ENCODE results near the gene ERBB2. TPM values are rescaled to one million over a fixed set of nuclear protein-coding genes. Genes with fewer than 3 reads are reported as not detected.

Gene ERBB2
- polyA plus RNA-seq = 0.79 TPM

- Mint-ChIP-seq H3K4me3 (peak within 1 kb of the TSS in 2 of 4 donors; percentile 66 to 76), H3K9me3 (peaks cover 0 to 2% (median 0%) of the 10 kb centered on the region in 3 donors), H3K27ac (peak within 1 kb of the TSS in 1 of 3 donors; percentile 14), H3K4me1 (peaks cover 3 to 12% (median 5%) of the 10 kb centered on the region in 3 donors), H3K36me3 (peaks cover 1% of the 10 kb centered on the region), H3K27me3 (peaks cover 34% of the 10 kb centered on the region)
Observed at GRCh38 chr17:39699818-39700147, at the start of gene ERBB2. TSS of gene ERBB2 (plus strand) at chr17:39700064. CDS start at chr17:39700239, 175 bp downstream.

GRCh38 chr17:39650121-39650579 lies 49.7 kb upstream of the ERBB2 start:
- Mint-ChIP-seq H3K9me3 (no peaks in the 10 kb centered on the region), H3K4me1 (peaks cover 11 to 23% (median 19%) of the 10 kb centered on the region in 3 donors), H3K36me3 (no peaks in the 10 kb centered on the region), H3K4me3 (no peak overlapping the region), H3K27me3 (no peaks in the 10 kb centered on the region), H3K27ac (peak overlapping the region in 1 of 3 donors; percentile 67)

GRCh38 chr17:39651923-39652586 lies 47.8 kb upstream of the ERBB2 start:
- Mint-ChIP-seq H3K27ac (peak overlapping the region in 2 of 3 donors; percentile 13 to 29), H3K27me3 (no peaks in the 10 kb centered on the region), H3K9me3 (no peaks in the 10 kb centered on the region), H3K36me3 (no peaks in the 10 kb centered on the region), H3K4me3 (no peak overlapping the region), H3K4me1 (peaks cover 11 to 23% (median 15%) of the 10 kb centered on the region in 3 donors)

- Mint-ChIP-seq H3K36me3 (peaks cover under 1% of the 10 kb centered on the region), H3K4me3 (no peak overlapping the region), H3K9me3 (no peaks in the 10 kb centered on the region), H3K27ac (peak overlapping the region in 2 of 3 donors; percentile 13 to 29), H3K4me1 (peaks cover 11 to 21% (median 15%) of the 10 kb centered on the region in 3 donors), H3K27me3 (no peaks in the 10 kb centered on the region)
Observed at GRCh38 chr17:39652587-39653315, 47.1 kb upstream of the ERBB2 start.

GRCh38 chr17:39653316-39653661 lies 46.6 kb upstream of the ERBB2 start:
- Mint-ChIP-seq H3K27me3 (no peaks in the 10 kb centered on the region), H3K4me1 (peaks cover 11 to 21% (median 15%) of the 10 kb centered on the region in 3 donors), H3K9me3 (no peaks in the 10 kb centered on the region), H3K27ac (no peak overlapping the region), H3K36me3 (peaks cover 2% of the 10 kb centered on the region), H3K4me3 (no peak overlapping the region)

GRCh38 chr17:39653662-39654331 lies 46.1 kb upstream of the ERBB2 start:
- Mint-ChIP-seq H3K4me1 (peaks cover 11 to 19% (median 15%) of the 10 kb centered on the region in 3 donors), H3K27ac (no peak overlapping the region), H3K4me3 (no peak overlapping the region), H3K9me3 (no peaks in the 10 kb centered on the region), H3K36me3 (peaks cover 2% of the 10 kb centered on the region), H3K27me3 (no peaks in the 10 kb centered on the region)

GRCh38 chr17:39655105-39655504 lies 44.8 kb upstream of the ERBB2 start:
- no peak overlapping the region for H3K4me3 Mint-ChIP-seq
- H3K36me3 Mint-ChIP-seq = peaks cover 2% of the 10 kb centered on the region
- peak overlapping the region in 1 of 3 donors; percentile 14 for H3K27ac Mint-ChIP-seq
- no peaks in the 10 kb centered on the region for H3K27me3 Mint-ChIP-seq
- peaks cover 10 to 16% (median 11%) of the 10 kb centered on the region in 3 donors for H3K4me1 Mint-ChIP-seq
- H3K9me3 Mint-ChIP-seq = no peaks in the 10 kb centered on the region

- Mint-ChIP-seq H3K4me1 (peaks cover 5 to 8% (median 7%) of the 10 kb centered on the region in 3 donors), H3K27ac (peak overlapping the region in 1 of 3 donors; percentile 76), H3K9me3 (no peaks in the 10 kb centered on the region), H3K36me3 (peaks cover 4% of the 10 kb centered on the region), H3K4me3 (no peak overlapping the region), H3K27me3 (no peaks in the 10 kb centered on the region)
Observed at GRCh38 chr17:39658346-39658745, 41.5 kb upstream of the ERBB2 start.

GRCh38 chr17:39658760-39659159 lies 41.1 kb upstream of the ERBB2 start:
- Mint-ChIP-seq H3K9me3 (no peaks in the 10 kb centered on the region), H3K27me3 (no peaks in the 10 kb centered on the region), H3K4me3 (no peak overlapping the region), H3K27ac (peak overlapping the region in 1 of 3 donors; percentile 76), H3K36me3 (peaks cover 4% of the 10 kb centered on the region), H3K4me1 (peaks cover 3 to 6% (median 5%) of the 10 kb centered on the region in 3 donors)

GRCh38 chr17:39659279-39660010 lies 40.4 kb upstream of the ERBB2 start:
- Mint-ChIP-seq H3K27ac (peak overlapping the region in 1 of 3 donors; percentile 27), H3K9me3 (no peaks in the 10 kb centered on the region), H3K27me3 (no peaks in the 10 kb centered on the region), H3K36me3 (peaks cover 4% of the 10 kb centered on the region), H3K4me3 (no peak overlapping the region), H3K4me1 (peaks cover 0 to 6% (median 3%) of the 10 kb centered on the region in 3 donors)

- H3K4me1 Mint-ChIP-seq = peaks cover 0 to 5% (median 3%) of the 10 kb centered on the region in 3 donors
- no peak overlapping the region for H3K27ac Mint-ChIP-seq
- peaks cover 4% of the 10 kb centered on the region for H3K36me3 Mint-ChIP-seq
- no peaks in the 10 kb centered on the region for H3K9me3 Mint-ChIP-seq
- no peaks in the 10 kb centered on the region for H3K27me3 Mint-ChIP-seq
- H3K4me3 Mint-ChIP-seq = no peak overlapping the region
Observed at GRCh38 chr17:39660011-39660360, 39.9 kb upstream of the ERBB2 start.

- no peaks in the 10 kb centered on the region for H3K9me3 Mint-ChIP-seq
- peak overlapping the region in 1 of 3 donors; percentile 26 for H3K27ac Mint-ChIP-seq
- H3K36me3 Mint-ChIP-seq = peaks cover 6% of the 10 kb centered on the region
- no peaks in the 10 kb centered on the region for H3K27me3 Mint-ChIP-seq
- no peak overlapping the region for H3K4me3 Mint-ChIP-seq
- peaks cover 0 to 4% (median 3%) of the 10 kb centered on the region in 3 donors for H3K4me1 Mint-ChIP-seq
Observed at GRCh38 chr17:39660397-39661385, 39.2 kb upstream of the ERBB2 start.

- H3K27me3 Mint-ChIP-seq = peaks cover 4% of the 10 kb centered on the region
- H3K36me3 Mint-ChIP-seq = peaks cover 6% of the 10 kb centered on the region
- peaks cover 0 to 7% (median 3%) of the 10 kb centered on the region in 3 donors for H3K4me1 Mint-ChIP-seq
- no peak overlapping the region for H3K4me3 Mint-ChIP-seq
- no peaks in the 10 kb centered on the region for H3K9me3 Mint-ChIP-seq
- peak overlapping the region in 2 of 3 donors; percentile 10 to 67 for H3K27ac Mint-ChIP-seq
Observed at GRCh38 chr17:39661744-39662541, 37.9 kb upstream of the ERBB2 start.

All from IgD-negative memory B cell (primary cell).